NAMALWA (cell line): ENCODE results near the gene ATP11A.

ENCODE experiments used
- DNase-seq: peaks from one replicate; pipeline ENCODE4 v3.0.0-alpha.2; 2015; ENCODE audit warnings: low spot score

ATP11A gene

DNA sequence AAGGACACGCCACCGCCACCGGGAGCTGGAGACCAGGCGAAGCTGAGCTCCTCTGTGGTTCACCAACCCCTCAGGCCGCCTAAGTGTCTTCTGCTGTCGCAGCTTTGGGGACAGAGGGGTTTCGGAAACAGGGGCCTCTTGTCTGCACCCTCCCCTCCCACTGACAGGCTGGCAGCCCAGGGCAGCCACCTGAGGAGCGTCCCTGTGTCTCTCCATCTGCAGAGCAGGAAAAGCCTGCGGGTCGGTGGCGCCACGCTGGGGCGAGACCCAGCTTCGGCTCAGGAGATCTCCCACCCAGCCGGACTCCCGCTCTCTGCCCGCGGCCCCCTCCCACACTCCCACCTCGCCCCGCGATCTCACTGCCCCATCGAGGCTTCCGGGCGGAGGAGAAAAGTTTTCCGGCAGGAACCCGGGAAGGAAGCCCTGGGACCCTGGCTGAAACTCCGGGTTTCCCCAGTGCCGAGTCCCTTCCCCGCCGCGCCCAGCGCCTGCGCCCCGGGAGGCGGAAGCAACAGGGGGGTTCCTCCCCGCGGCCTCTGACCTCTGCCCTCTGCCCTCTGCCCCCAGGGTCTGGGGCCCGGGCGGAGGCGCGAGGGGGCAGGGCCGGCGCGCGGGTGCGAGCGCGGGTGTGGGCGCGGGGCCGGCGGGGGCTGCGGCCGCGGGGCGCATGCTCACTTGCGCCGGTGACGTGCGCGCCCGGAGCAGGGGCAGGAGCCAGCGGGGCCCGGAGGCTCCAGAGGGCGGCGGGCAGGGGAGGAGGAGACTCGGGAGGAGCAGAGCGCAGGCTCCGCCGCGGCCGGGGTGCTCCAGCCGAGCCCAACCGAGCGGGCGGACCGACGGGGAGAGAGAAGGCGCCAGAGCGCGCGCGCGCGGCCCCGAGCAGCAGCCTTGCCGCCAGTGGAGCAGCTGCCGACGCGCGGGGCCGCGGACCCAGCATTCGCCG lies at the start of gene ATP11A:
TSS of gene ATP11A (plus strand) at position 736 of the 943 bp plus-strand sequence. CDS start 379 bp downstream, outside the sequence.
- DNase-seq: peak; percentile 86

DNA sequence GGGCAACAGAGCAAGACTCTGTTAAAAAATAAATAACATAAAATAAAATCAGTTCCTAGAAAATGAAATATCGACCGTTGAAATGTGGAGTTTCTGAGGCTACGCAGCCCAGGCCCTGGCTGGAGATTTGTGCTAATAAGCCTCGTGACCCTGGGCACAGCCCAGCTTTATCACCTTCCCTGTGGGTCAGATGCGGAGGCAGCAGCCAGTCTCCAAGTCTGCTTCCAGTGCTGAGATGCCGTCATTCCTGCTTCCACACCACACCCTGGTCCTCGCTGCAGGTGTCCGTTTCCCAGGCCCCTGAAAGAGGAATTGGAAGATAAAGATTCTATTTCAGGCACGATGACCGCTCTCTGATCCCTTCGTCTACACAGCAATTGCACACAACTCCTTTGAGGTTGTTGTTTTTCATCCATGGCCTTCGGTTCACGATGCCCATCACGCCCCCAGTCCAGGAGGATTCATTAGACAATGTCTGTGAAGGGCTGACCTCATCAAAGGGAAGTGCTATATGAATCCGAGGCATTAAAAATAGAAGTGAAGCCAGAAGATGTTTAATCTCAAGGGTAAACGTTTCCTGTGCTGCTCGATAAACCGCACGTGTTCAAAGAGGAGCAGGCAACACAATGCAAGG lies 48.3 kb upstream of the ATP11A start:
- no peak for DNase-seq

GRCh38 chr13:112642090-112642460 lies 47.8 kb upstream of the ATP11A start:
- DNase-seq: no peak

DNA sequence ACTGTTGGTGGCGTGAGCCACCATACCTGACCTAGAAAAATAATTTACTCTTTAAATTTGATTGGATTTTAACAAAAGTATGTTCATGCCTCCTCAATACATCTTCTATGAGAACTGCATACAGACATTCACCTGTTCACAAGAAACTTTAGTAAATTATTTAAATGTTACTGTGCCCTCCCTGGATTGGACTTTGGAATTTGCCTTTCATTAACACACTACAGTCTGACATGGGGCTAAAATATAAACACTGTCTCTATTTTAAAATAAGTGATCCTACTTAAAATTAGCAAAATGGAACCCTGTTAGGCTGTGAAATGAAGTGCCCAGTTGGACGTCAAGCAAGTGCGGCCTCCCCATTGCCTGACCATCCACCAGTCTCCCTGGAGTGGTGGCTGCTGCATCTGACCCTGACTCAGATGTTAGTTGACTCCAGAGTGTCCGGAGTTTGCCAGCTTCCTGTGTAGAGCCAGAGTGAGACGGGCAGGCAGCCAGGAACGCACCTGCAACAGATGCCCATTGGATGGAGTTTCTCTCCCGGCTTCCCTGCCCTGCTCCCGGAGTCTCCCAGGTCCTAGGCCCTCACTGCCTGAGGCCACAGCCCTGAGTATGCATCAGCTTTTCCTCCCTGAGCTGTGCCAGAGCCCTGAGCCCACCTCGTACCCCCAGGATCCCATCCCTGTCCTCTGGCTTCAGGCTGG lies 45.9 kb upstream of the ATP11A start:
- no peak for DNase-seq

GRCh38 chr13:112645327-112645914 lies 44.4 kb upstream of the ATP11A start:
- DNase-seq: no peak

DNA sequence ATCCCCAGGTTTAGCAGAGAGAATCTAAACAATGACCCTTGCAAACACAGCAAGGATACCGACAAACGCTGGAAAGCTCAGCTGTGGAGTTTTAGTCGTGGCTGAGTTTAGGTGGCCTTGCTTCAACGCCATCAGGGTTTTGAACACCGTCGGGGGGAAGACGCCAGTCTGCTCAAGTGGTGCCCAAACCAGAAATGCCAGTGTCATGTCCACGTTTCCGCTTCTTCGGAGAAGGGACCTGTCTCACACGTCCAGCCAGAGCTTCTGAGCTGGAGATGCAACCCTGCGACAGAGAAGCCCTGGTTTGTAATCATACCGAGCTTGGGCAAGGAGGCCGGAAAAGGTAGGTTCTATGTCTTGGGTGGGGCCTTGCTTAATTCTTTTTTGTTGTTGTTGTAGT lies 42.6 kb upstream of the ATP11A start:
- no peak for DNase-seq

GRCh38 chr13:112648101-112648500 lies 41.7 kb upstream of the ATP11A start:
- DNase-seq: no peak

DNA sequence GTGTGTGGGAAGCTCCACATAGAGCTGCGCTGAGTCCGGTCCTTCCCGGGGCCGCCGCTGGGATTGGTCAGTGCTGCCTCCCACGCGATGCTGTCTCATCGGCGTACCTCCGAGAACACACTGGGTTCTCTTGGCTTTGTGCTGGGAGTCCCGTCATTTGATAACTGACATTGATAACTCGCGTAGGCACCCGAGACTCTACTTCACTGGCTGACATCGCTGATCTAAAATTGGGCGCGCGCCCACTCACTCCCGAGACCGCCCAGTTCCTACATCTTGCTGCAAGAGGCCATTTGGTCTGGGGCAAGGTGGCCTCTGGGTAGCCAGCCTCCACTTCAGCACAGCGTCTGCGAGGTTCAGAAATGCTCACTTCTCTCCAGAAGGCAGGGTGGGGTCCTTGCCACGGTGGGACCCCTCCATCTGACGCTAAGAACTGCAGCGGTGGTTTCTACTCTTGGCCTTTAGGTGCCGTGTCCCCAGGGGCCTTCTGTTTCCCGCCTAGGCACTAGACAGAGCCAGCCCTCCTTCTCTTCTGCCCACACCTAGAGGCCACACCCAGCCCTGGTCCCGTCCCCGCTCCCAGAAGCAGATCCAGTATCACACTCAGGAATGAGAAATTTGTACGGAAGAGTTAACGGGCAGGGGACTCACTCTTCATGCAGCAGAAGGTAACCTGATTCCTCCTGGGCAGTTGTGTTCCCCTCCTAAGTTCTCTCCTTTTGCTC lies 40.7 kb upstream of the ATP11A start:
- no peak for DNase-seq

DNA sequence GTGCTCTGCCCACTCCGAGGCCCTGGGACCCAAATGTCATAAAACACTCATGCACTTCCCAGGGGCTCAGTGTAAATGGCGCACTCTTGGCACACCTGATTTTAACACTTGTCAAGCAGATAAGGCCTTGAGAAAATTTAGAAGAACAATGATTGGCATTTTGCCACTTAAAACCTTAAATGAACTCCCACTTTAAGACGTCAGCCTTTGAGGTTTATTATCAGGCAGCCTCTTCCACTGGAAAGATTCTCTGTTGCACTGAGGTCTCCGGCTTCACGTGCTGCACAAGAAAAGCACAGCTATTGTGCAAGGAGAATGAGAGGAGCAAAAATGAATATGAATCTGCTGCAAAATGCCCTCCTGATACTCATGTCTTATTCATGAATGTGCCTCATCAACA lies 38.5 kb upstream of the ATP11A start:
- no peak for DNase-seq

DNA sequence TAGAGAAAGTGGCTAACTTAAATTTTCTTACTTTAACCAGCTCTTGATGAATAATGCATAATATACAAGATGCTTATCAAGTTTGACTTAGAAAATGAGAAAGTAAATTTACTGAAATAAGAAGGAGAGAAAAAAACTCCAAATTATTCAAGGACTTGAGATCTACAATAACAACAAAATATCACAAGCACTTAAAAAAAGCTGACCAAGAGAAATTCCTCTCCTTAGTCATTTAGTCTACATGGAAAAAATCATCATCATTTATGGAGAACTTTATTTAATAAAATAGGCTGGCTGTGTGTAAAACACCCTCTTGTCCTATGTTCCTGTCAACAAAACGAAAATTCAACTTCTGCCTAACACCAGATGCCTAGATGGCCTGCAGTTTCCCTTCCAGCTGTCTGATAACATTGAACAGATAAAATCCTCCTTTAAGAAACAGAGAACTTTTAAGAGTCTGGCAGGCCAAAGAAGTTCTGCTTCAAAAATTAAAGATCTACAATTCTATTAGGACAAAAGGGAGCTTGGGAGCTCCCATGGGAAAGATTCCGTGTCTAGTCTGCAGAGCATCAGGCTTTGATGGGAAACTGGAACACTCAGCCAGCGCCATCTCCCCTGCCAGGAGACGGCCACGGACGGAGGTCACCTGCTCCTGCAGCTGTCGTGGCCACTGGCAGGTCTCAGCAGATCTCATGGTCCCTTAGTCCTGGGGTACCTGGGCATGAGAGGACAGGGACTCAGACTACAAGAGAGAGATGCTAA lies 37.9 kb upstream of the ATP11A start:
- DNase-seq: no peak

DNA sequence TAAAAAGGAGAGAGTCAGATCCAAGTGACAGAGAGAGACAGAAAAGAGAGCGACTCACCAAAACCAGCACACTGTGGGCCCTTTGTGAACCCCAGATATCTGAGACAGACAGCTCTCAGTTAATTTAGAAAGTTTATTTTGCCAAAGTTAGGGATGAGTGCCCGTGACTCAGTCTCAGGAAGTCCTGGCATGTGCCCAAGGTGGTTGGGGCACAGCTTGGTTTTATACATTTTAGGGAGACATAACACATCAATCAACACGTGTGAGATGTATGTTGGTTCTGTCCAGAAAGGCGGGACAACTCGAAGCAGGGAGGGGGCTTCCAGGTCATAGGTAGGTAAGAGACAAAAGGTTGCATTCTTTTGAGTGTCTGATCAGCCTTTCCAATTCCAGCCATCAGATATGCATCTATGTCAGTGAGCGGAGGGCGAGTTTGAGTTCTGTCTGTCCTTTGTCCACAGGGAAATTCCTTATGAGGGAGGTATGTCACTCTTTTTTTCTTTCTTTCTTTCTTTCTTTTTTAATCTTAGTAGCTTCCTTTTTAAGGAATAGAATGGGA lies 37.2 kb upstream of the ATP11A start:
- no peak for DNase-seq

DNA sequence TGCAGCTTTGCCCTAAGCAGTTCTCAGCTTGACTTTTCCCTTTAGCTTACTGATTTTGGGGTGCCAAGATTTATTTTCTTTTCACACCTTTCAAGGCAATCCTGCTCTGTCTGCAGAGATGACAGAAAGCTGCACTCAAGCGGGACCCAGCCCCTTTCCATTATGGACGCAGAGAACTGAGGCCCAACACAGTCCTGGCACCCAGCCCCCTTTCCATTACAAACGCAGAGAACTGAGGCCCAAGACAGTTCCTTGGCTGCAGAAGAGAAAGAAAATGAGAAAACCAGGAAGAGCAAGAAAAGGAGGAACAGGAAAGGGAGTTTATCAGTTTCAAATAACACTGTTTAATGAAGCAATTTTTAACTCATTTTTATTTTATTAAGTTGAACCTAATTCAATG lies 36.8 kb upstream of the ATP11A start:
- DNase-seq: no peak

- no peak for DNase-seq
Observed at GRCh38 chr13:112655913-112656312, 33.9 kb upstream of the ATP11A start.

GRCh38 chr13:112657850-112658445 lies 31.9 kb upstream of the ATP11A start:
- DNase-seq: no peak

- no peak for DNase-seq
Observed at GRCh38 chr13:112658808-112659207, 31.0 kb upstream of the ATP11A start.

DNA sequence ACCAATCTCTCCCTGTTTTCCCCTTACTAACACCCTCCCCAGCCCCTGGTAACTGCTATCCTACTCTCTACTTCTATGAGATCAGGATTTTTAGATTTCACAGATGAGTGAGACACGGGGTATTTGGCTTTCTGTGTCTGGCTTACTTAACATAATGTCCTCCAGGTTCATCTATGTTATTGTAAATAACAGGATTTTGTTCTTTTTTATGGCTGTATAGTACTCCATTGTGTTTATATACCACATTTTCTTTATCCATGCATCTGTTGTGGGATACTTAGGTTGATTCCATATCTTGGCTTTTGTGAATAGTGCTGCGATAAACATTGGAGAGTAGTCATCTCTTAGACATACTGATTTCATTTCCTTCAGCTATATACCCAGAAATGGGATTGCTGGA lies 28.5 kb upstream of the ATP11A start:
- DNase-seq: no peak

GRCh38 chr13:112664501-112665203 lies 25.2 kb upstream of the ATP11A start:
- DNase-seq: no peak

DNA sequence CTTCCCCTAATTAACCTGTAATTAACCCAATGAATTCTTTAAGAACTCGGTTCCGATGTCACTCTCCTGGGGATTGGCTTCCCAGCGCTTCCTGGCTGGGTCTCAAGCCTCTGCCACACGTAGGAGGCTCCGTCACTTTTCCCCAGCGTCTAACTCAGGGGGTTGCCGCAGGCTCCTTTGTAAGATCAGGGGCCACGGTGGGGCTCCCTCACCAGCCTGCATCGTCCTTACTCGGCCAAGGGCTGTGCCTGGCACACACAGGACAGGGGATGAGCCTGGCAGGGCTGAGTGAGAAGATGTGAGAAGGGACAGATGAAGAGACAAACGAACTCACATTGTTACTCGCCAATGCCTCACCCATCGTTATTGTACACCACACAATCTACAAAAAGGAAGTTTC lies 20.9 kb upstream of the ATP11A start:
- no peak for DNase-seq

DNA sequence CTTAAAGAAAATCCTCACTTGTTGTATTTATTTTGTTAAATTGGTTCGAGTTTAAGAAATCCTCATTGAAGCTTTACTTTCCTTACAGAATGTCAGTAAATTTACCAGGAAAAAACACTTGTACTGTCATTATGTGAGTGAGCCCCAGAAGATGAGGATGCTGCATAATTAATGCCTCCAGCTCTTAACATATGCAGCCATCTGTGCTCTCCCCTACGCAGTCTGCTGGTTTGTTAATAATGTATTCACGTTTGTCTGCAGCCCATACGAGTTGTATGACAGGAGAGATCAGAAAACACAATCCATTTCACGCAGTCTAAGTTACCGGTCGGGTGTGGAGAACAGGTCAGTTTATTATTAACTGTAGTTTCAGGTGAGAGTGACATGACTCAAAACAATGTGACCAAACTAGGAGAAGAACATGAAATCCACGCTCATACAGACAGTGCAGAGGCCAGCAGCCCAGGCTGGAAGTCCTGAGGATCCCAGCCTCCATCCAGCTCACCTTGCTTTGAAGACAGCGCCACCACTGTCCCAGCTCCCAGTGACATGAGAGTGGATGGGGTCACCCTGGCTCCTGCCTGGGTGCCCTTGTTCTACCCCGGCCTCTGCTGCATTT lies 19.8 kb upstream of the ATP11A start:
- DNase-seq: no peak
